ENCODE measurements around the gene PRTG. TPM values are rescaled to one million over a fixed set of nuclear protein-coding genes. Genes with fewer than 3 reads are reported as not detected.
"Not testable (repeated sequence)": the region's sequence is repeated elsewhere in the genome, so short reads cannot be mapped to it uniquely, and the experiment has no call there.

Gene PRTG
- total RNA-seq, 1 donor from 2014 or later = 8.6 TPM

GRCh38 chr15:55695432-55695831, 47.5 kb downstream of the PRTG start:
- ATAC-seq (no peak), DNase-seq (no peak)
- Histone ChIP-seq H3K4me1 (no peaks in the 10 kb centered on the region), H3K36me3 (no peaks in the 10 kb centered on the region), H3K9me3 (no peaks in the 10 kb centered on the region), H3K27me3 (no peaks in the 10 kb centered on the region), H3K4me3 (no peak overlapping the region), H3K27ac (no peak overlapping the region)
- no peak for TF ChIP-seq CTCF (IDR thresholded peaks at IDR 0.05)
- intact Hi-C loops (cut with DNase I) = no loop called here

- no peak for DNase-seq
- no peak overlapping the region for H3K27ac ChIP-seq
- peak; percentile 73 for ATAC-seq
- intact Hi-C loops (cut with DNase I) = no loop called here
- no peaks in the 10 kb centered on the region for H3K4me1 ChIP-seq
- no peaks in the 10 kb centered on the region for H3K27me3 ChIP-seq
- H3K36me3 ChIP-seq = no peaks in the 10 kb centered on the region
- TF ChIP-seq CTCF (IDR thresholded peaks at IDR 0.05) = no peak
- no peaks in the 10 kb centered on the region for H3K9me3 ChIP-seq
- H3K4me3 ChIP-seq = no peak overlapping the region
Measured at GRCh38 chr15:55694652-55695150, 48.3 kb downstream of the PRTG start.

- H3K27ac ChIP-seq; H3K36me3 ChIP-seq; ATAC-seq; H3K9me3 ChIP-seq; DNase-seq; H3K4me1 ChIP-seq; H3K27me3 ChIP-seq; intact Hi-C loops (cut with DNase I); H3K4me3 ChIP-seq: not testable (repeated sequence)
Measured at GRCh38 chr15:55693116-55693515, 49.8 kb downstream of the PRTG start.

- no peaks in the 10 kb centered on the region for H3K27me3 ChIP-seq
Measured at GRCh38 chr15:55687792-55688191, 55.2 kb downstream of the PRTG start.

GRCh38 chr15:55685286-55685685, 57.7 kb downstream of the PRTG start:
- Histone ChIP-seq H3K4me3 (no peak overlapping the region), H3K27ac (no peak overlapping the region), H3K9me3 (no peaks in the 10 kb centered on the region), H3K27me3 (no peaks in the 10 kb centered on the region), H3K36me3 (no peaks in the 10 kb centered on the region), H3K4me1 (no peaks in the 10 kb centered on the region)
- no peak for TF ChIP-seq CTCF (IDR thresholded peaks at IDR 0.05)
- DNase-seq = no peak
- intact Hi-C loops (cut with DNase I) = no loop called here
- ATAC-seq = no peak

More at GRCh38 chr15:55687792-55688191, 55.2 kb downstream of the PRTG start:
- no peak for ATAC-seq
- H3K36me3 ChIP-seq = no peaks in the 10 kb centered on the region
- H3K27ac ChIP-seq = no peak overlapping the region
- no peak overlapping the region for H3K4me3 ChIP-seq
- no peak for DNase-seq
- no peaks in the 10 kb centered on the region for H3K9me3 ChIP-seq
- intact Hi-C loops (cut with DNase I) = no loop called here
- H3K4me1 ChIP-seq = no peaks in the 10 kb centered on the region
- no peak for TF ChIP-seq CTCF (IDR thresholded peaks at IDR 0.05)

- no peak for ATAC-seq
Measured at GRCh38 chr15:55683376-55683775, 59.6 kb downstream of the PRTG start.

More at GRCh38 chr15:55683376-55683775, 59.6 kb downstream of the PRTG start:
- no peak for DNase-seq
- Histone ChIP-seq H3K9me3 (no peaks in the 10 kb centered on the region), H3K36me3 (no peaks in the 10 kb centered on the region), H3K4me3 (no peak overlapping the region), H3K4me1 (no peaks in the 10 kb centered on the region), H3K27ac (no peak overlapping the region), H3K27me3 (no peaks in the 10 kb centered on the region)
- intact Hi-C loops (cut with DNase I) = no loop called here
- TF ChIP-seq CTCF (IDR thresholded peaks at IDR 0.05) = no peak
